Measurements from ENCODE around the gene RRP15. TPM values are rescaled to one million over a fixed set of nuclear protein-coding genes. Genes with fewer than 3 reads are reported as not detected.

RRP15 gene
- total and polyA plus RNA-seq, 9 of the 15 experiments (the other 6 are each of a cell fraction or from before 2014, with no cell fraction given): 9.5 to 58.1 (median 29.3) TPM

DNA sequence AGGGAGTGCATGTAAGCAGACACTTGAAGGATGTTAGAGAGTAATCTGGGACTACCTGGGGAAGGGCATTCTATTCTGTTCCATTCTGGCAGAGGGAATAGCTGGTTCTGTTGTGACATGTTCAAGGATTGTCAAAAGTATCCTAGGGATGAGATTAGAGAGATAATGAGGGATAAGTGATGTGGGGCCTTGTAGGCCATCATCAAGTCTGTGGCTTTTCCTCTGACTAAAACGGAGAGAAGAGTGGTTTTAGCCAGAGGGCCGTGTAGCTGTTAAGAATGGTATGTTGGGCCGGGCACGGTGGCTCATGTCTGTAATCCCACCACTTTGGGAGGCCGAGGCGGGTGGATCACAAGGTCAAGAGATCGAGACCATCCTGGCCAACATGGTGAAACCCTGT, 83.6 kb downstream of the RRP15 start:
- Histone ChIP-seq H4K20me1 (replicated peaks; ENCODE audit: control insufficient read depth, insufficient read depth, low read length) (no peaks in the 10 kb centered on the region), H3K9me1 (ENCODE audit: control insufficient read depth, insufficient read depth, low read length) (no peaks in the 10 kb centered on the region), H3K4me2 (ENCODE audit: insufficient read depth, low read length) (no peak overlapping the region), H3K36me3 (ENCODE audit: control insufficient read depth, insufficient read depth, low read length) (no peaks in the 10 kb centered on the region), H3K27me3 (ENCODE audit: control insufficient read depth in 2 of 2, insufficient read depth in 2 of 2, low read length in 2 of 2) (0 out of 5 replicates have a peak, but pooled peaks cover 0 to 3% of the 10 kb centered on the region in 2 experiments), H3K4me1 (replicated peaks in 1 of 2; ENCODE audit: control insufficient read depth in 2 of 2, insufficient read depth in 2 of 2, low read length in 2 of 2) (no peaks in the 10 kb centered on the region; a peak in 1 of 5 replicates), H3K27ac (ENCODE audit: extremely low read depth, low read depth, low read length) (no peak overlapping the region), H3K4me3 (no peak overlapping the region), H3K9me3 (replicated peaks; ENCODE audit: control insufficient read depth, insufficient read depth, low read depth, low read length) (no peaks in the 10 kb centered on the region), H3K79me2 (ENCODE audit: control insufficient read depth, insufficient read depth, low read length) (no peaks in the 10 kb centered on the region), H2AFZ (ENCODE audit: low read depth, low read length) (no peak overlapping the region), H3K9ac (ENCODE audit: insufficient read depth in 1 of 2, low read depth in 2 of 2, low read length in 2 of 2) (no peak overlapping the region)
- no peak for DNase-seq (ENCODE audit: extremely low read depth in 1 of 4, low spot score in 3 of 4)
- no peak for FAIRE-seq
- ATAC-seq: no peak
- intact Hi-C loops (cut with micrococcal nuclease): loop anchor here (10.0 kb wide), 1 partner anchor 186 kb away; no protein-coding TSS in a partner anchor
- BruUV-seq (replicated peaks): no TSS peak
- in situ Hi-C loops (cut with MboI): no loop called here
- POLR2A ChIA-PET: interaction anchor here (0.6 kb wide), 1 partner anchor 176 kb away, joined by 3 read pairs; no protein-coding TSS in a partner anchor
- CTCF ChIA-PET (ENCODE audit: low intra/inter-chr PET ratio): no interaction called here
- 13% methylated on average over 5 of the region's 7 CpGs for WGBS (ENCODE audit: insufficient coverage, low coverage, missing lambda C conversion rate)
- TF ChIP-seq KDM4B (IDR thresholded peaks at IDR 0.05; ENCODE audit: borderline replicate concordance in 2 of 2, low read depth in 1 of 2) (no peak), SRSF9 (IDR thresholded peaks at IDR 0.05; ENCODE audit: borderline replicate concordance, low read depth, low read length) (no peak), UBTF (IDR thresholded peaks at IDR 0.05; ENCODE audit: borderline replicate concordance in 1 of 2, low read depth in 2 of 2, low read length in 2 of 2) (no peak), LCOR (CRISPR knock-in tag; IDR thresholded peaks at IDR 0.05) (no peak), NFIX (CRISPR knock-in tag; IDR thresholded peaks at IDR 0.05; ENCODE audit: low read depth) (no peak), TRIM25 (IDR thresholded peaks at IDR 0.05; ENCODE audit: borderline replicate concordance) (no peak)
- TF ChIP-seq, protein P1, sequence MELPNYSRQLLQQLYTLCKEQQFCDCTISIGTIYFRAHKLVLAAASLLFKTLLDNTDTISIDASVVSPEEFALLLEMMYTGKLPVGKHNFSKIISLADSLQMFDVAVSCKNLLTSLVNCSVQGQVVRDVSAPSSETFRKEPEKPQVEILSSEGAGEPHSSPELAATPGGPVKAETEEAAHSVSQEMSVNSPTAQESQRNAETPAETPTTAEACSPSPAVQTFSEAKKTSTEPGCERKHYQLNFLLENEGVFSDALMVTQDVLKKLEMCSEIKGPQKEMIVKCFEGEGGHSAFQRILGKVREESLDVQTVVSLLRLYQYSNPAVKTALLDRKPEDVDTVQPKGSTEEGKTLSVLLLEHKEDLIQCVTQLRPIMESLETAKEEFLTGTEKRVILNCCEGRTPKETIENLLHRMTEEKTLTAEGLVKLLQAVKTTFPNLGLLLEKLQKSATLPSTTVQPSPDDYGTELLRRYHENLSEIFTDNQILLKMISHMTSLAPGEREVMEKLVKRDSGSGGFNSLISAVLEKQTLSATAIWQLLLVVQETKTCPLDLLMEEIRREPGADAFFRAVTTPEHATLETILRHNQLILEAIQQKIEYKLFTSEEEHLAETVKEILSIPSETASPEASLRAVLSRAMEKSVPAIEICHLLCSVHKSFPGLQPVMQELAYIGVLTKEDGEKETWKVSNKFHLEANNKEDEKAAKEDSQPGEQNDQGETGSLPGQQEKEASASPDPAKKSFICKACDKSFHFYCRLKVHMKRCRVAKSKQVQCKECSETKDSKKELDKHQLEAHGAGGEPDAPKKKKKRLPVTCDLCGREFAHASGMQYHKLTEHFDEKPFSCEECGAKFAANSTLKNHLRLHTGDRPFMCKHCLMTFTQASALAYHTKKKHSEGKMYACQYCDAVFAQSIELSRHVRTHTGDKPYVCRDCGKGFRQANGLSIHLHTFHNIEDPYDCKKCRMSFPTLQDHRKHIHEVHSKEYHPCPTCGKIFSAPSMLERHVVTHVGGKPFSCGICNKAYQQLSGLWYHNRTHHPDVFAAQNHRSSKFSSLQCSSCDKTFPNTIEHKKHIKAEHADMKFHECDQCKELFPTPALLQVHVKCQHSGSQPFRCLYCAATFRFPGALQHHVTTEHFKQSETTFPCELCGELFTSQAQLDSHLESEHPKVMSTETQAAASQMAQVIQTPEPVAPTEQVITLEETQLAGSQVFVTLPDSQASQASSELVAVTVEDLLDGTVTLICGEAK (IDR thresholded peaks at IDR 0.05): no peak
- TF ChIP-seq, protein P1 (CRISPR knock-in tag; IDR thresholded peaks at IDR 0.05): no peak

Measured in K562 (cell line).